OCI-LY7 (cell line): ENCODE measurements around the gene SALL4. TPM values are rescaled to one million over a fixed set of nuclear protein-coding genes. Genes with fewer than 3 reads are reported as not detected.
"Not testable (repeated sequence)": the region's sequence is repeated elsewhere in the genome, so short reads cannot be mapped to it uniquely, and the experiment has no call there.

Source experiments
- BruUV-seq: library from RNA; stranded (reverse); fragments of 400-500 nt; replicated peaks from 2 replicates; lab custom pipeline; 2021; lab: Mats Ljungman, UMichigan
- CTCF ChIA-PET: fragments of 300-600 bp; sonication (Branson Sonifier 250); formaldehyde crosslinking; loops from one replicate; lab custom pipeline; 2022; ENCODE audit warnings: antibody characterized with exemption; ENCODE audit not compliant: unreplicated experiment; lab: Charles Lee
- POLR2A ChIA-PET: fragments of 300-600 bp; sonication (Branson Sonifier 250); formaldehyde crosslinking; loops from one replicate; lab custom pipeline; 2022; ENCODE audit warnings: antibody characterized with exemption; lab: Charles Lee
- DNase-seq: peaks from one replicate; pipeline ENCODE4 v3.0.0-alpha.2; 2015; ENCODE audit warnings: low spot score
- H2AFZ ChIP-seq: fragments of 200-600 bp; sonication (generic), shearing (Covaris generic); 2 replicates; pipeline ENCODE4 v1.6.1; 2014; ENCODE audit warnings: mild to moderate bottlenecking, antibody characterized with exemption, low read length, moderate library complexity
- H3K27ac ChIP-seq: fragments of 200-600 bp; sonication (generic); 2 replicates; pipeline ENCODE4 v1.5.1; 2014; ENCODE audit warnings: mixed run types, low read depth, mild to moderate bottlenecking, moderate library complexity, low read length, inconsistent platforms; ENCODE audit not compliant: poor library complexity, severe bottlenecking
- H3K36me3 ChIP-seq: fragments of 200-600 bp; sonication (generic); 2 replicates; pipeline ENCODE4 v1.6.1; 2014; ENCODE audit warnings: mild to moderate bottlenecking, antibody characterized with exemption, low read length, moderate library complexity, mixed read lengths; ENCODE audit not compliant: insufficient read depth
- H3K4me1 ChIP-seq: fragments of 200-600 bp; sonication (generic); 2 replicates; pipeline ENCODE4 v1.5.1; 2014; ENCODE audit warnings: mild to moderate bottlenecking, low read length; ENCODE audit not compliant: insufficient read depth, poor library complexity, severe bottlenecking
- H3K4me2 ChIP-seq: fragments of 200-600 bp; sonication (generic); 2 replicates; pipeline ENCODE4 v1.6.1; 2014; ENCODE audit warnings: mild to moderate bottlenecking, low read length
- H3K4me3 ChIP-seq: fragments of 200-600 bp; sonication (generic); 2 replicates; pipeline ENCODE4 v1.5.1; 2014; ENCODE audit warnings: mild to moderate bottlenecking, low read depth, low read length; ENCODE audit not compliant: poor library complexity, severe bottlenecking
- H3K79me2 ChIP-seq: fragments of 200-600 bp; sonication (generic); 2 replicates; pipeline ENCODE4 v1.6.1; 2016; ENCODE audit warnings: low read depth, mild to moderate bottlenecking, low read length, moderate library complexity, mixed read lengths; ENCODE audit not compliant: insufficient read depth
- H3K9me2 ChIP-seq: fragments of 200-600 bp; sonication (generic); 2 replicates; pipeline ENCODE4 v1.6.1; 2016; ENCODE audit warnings: mild to moderate bottlenecking, low read length, mixed read lengths; ENCODE audit not compliant: insufficient read depth
- H3K9me3 ChIP-seq: fragments of 200-600 bp; sonication (generic); 2 replicates; pipeline ENCODE4 v1.6.1; 2014; ENCODE audit warnings: mild to moderate bottlenecking, mixed run types, low read length, mixed read lengths
- H4K20me1 ChIP-seq: fragments of 200-600 bp; sonication (generic); 2 replicates; pipeline ENCODE4 v1.6.1; 2014; ENCODE audit warnings: mild to moderate bottlenecking, antibody characterized with exemption, low read length, moderate library complexity, mixed read lengths; ENCODE audit not compliant: insufficient read depth
- CTCF ChIP-seq: fragments of 200-600 bp; sonication (generic); conservative IDR thresholded peaks from 2 replicates; pipeline ENCODE4 v1.5.1; 2014; ENCODE audit warnings: mild to moderate bottlenecking, antibody characterized with exemption, low read length, moderate library complexity, mixed read lengths
- EZH2phosphoT487 ChIP-seq: fragments of 200-600 bp; sonication (generic); IDR thresholded peaks from 2 replicates; pipeline ENCODE4 v1.6.1; 2018; ENCODE audit warnings: low read depth, borderline replicate concordance, mild to moderate bottlenecking, mixed run types, antibody characterized with exemption, low read length, moderate library complexity, mixed read lengths
- intact Hi-C: fragments of 100-400 bp; cut with micrococcal nuclease; formaldehyde crosslinking; loops from one replicate; pipeline ENCODE4 v1.10.0; 2022; ENCODE audit not compliant: unreplicated experiment
- total RNA-seq, 2 experiments: library from RNA; depleted of rRNA in 1 of 2; stranded (reverse); fragments of >200 nt in 1 of 2; shearing (Covaris generic) in 1 of 2; gene quantifications; 2 replicates each; pipeline ENCODE4 v1.2.3, GENCODE V29; 2014 to 2022

The SALL4 gene
- total RNA-seq, 2 experiments from 2014 or later, result 0.06 TPM; not detected in 1

GRCh38 chr20:51739722-51740249 is 62.5 kb downstream of the SALL4 start:
- H3K4me2 ChIP-seq, result no peak overlapping the region
- DNase-seq, result no peak
- no peaks in the 10 kb centered on the region for H3K4me1 ChIP-seq
- H4K20me1 ChIP-seq, result no peaks in the 10 kb centered on the region
- no peak overlapping the region for H3K27ac ChIP-seq
- H2AFZ ChIP-seq, result no peak overlapping the region
- BruUV-seq, result no TSS peak
- no peaks in the 10 kb centered on the region for H3K9me2 ChIP-seq
- intact Hi-C loops, result no loop called here
- H3K36me3 ChIP-seq, result no peaks in the 10 kb centered on the region
- no peaks in the 10 kb centered on the region for H3K79me2 ChIP-seq
- H3K9me3 ChIP-seq, result no peaks in the 10 kb centered on the region
- ChIA-PET CTCF (no interaction called here), POLR2A (interaction anchor here (0.6 kb wide), 2 partner anchors 111 to 476 kb away, joined by 3 read pairs; no protein-coding TSS in a partner anchor)
- no peak overlapping the region for H3K4me3 ChIP-seq
- no peak for TF ChIP-seq CTCF

- Histone ChIP-seq H3K9me2 (no peaks in the 10 kb centered on the region), H3K4me1 (no peaks in the 10 kb centered on the region), H3K27ac (no peak overlapping the region), H3K4me3 (no peak overlapping the region), H3K36me3 (no peaks in the 10 kb centered on the region), H3K4me2 (no peak overlapping the region), H4K20me1 (no peaks in the 10 kb centered on the region), H3K79me2 (no peaks in the 10 kb centered on the region), H3K9me3 (no peaks in the 10 kb centered on the region), H2AFZ (no peak overlapping the region)
- intact Hi-C loops, result no loop called here
- CTCF ChIA-PET, result no interaction called here
- BruUV-seq, result no TSS peak
- POLR2A ChIA-PET, result interaction anchor here (0.6 kb wide), 1 partner anchor 110 kb away, joined by 3 read pairs; no protein-coding TSS in a partner anchor
- DNase-seq, result no peak
- TF ChIP-seq EZH2phosphoT487 (no peak), CTCF (no peak)
These were observed 63.4 kb downstream of the SALL4 start for GRCh38 chr20:51738877-51739447.

GRCh38 chr20:51738261-51738660 is 64.1 kb downstream of the SALL4 start:
- H3K4me2 ChIP-seq, H3K36me3 ChIP-seq, H3K4me3 ChIP-seq, H3K79me2 ChIP-seq, intact Hi-C loops, H2AFZ ChIP-seq, H3K9me3 ChIP-seq, CTCF ChIA-PET, H3K9me2 ChIP-seq, DNase-seq, POLR2A ChIA-PET, H3K27ac ChIP-seq, H3K4me1 ChIP-seq, BruUV-seq, H4K20me1 ChIP-seq: not testable (repeated sequence)
